Calu3 (cell line): ENCODE data around the gene OR1F1. TPM values are rescaled to one million over a fixed set of nuclear protein-coding genes. Genes with fewer than 3 reads are reported as not detected.

ENCODE experiments used
- BruUV-seq: library from RNA; stranded (reverse); fragments of 400-500 nt; replicated peaks from 2 replicates; lab custom pipeline; 2021; lab: Mats Ljungman, UMichigan
- CTCF ChIA-PET: fragments of 300-600 bp; sonication (Branson Sonifier 250); formaldehyde crosslinking; loops from one replicate; lab custom pipeline; 2022; ENCODE audit warnings: antibody characterized with exemption; lab: Charles Lee
- DNase-seq: peaks from one replicate; pipeline ENCODE4 v3.0.0; 2022
- H3K27ac Mint-ChIP-seq: one replicate; pipeline ENCODE4 v1.8.0; 2022; ENCODE audit warnings: mixed read lengths; ENCODE audit not compliant: unreplicated experiment
- H3K27me3 Mint-ChIP-seq: one replicate; pipeline ENCODE4 v1.8.0; 2022; ENCODE audit warnings: mixed read lengths; ENCODE audit not compliant: unreplicated experiment
- H3K36me3 Mint-ChIP-seq: one replicate; pipeline ENCODE4 v1.8.0; 2022; ENCODE audit warnings: mild to moderate bottlenecking, moderate library complexity, mixed read lengths; ENCODE audit not compliant: insufficient read depth, unreplicated experiment
- H3K4me1 Mint-ChIP-seq: one replicate; pipeline ENCODE4 v1.8.0; 2022; ENCODE audit warnings: mild to moderate bottlenecking, low read depth, mixed read lengths; ENCODE audit not compliant: unreplicated experiment
- H3K4me3 Mint-ChIP-seq: one replicate; pipeline ENCODE4 v1.8.0; 2022; ENCODE audit warnings: mild to moderate bottlenecking, low read depth, moderate library complexity, mixed read lengths; ENCODE audit not compliant: unreplicated experiment
- H3K9me3 Mint-ChIP-seq: one replicate; pipeline ENCODE4 v1.8.0; 2022; ENCODE audit warnings: low read depth, mixed read lengths; ENCODE audit not compliant: unreplicated experiment
- intact Hi-C: fragments of 100-400 bp; cut with micrococcal nuclease; formaldehyde crosslinking; loops from one replicate; pipeline ENCODE4 v1.10.0; 2022; ENCODE audit not compliant: unreplicated experiment
- total RNA-seq: library from RNA; stranded (reverse); gene quantifications from 2 replicates; pipeline ENCODE4 v1.2.3, GENCODE V29; 2022
- TF ChIP-seq, protein P1 (sequence below): fragments of 200-600 bp; IDR thresholded peaks from one replicate; pipeline ENCODE4 v1.8.0; 2022; ENCODE audit warnings: antibody characterized with exemption; ENCODE audit not compliant: unreplicated experiment

The OR1F1 gene
- total RNA-seq, 1 experiment from 2014 or later = 0.40 TPM

DNA sequence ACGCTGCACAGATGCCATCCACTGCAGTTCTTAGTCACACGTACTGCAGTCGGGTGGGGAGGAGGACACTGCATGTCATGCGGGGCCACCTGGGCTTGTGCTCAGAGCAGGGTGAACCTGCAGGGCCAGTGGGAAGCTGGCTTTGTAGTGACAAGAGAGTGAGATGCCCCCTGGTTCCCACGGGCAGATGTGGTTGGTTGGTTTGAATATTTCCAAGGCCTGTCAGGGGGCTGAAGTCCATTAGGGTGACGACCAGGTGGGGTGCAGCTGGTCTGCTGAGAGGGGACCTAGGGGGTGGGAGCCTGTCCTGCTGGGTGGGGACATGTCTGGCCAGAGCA, 38.8 kb upstream of the OR1F1 start:
- peak overlapping the region; percentile 89 for H3K4me3 Mint-ChIP-seq
- no TSS peak for BruUV-seq
- no peaks in the 10 kb centered on the region for H3K9me3 Mint-ChIP-seq
- H3K4me1 Mint-ChIP-seq = peaks cover 14% of the 10 kb centered on the region
- TF ChIP-seq, protein P1, sequence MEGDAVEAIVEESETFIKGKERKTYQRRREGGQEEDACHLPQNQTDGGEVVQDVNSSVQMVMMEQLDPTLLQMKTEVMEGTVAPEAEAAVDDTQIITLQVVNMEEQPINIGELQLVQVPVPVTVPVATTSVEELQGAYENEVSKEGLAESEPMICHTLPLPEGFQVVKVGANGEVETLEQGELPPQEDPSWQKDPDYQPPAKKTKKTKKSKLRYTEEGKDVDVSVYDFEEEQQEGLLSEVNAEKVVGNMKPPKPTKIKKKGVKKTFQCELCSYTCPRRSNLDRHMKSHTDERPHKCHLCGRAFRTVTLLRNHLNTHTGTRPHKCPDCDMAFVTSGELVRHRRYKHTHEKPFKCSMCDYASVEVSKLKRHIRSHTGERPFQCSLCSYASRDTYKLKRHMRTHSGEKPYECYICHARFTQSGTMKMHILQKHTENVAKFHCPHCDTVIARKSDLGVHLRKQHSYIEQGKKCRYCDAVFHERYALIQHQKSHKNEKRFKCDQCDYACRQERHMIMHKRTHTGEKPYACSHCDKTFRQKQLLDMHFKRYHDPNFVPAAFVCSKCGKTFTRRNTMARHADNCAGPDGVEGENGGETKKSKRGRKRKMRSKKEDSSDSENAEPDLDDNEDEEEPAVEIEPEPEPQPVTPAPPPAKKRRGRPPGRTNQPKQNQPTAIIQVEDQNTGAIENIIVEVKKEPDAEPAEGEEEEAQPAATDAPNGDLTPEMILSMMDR = no peak
- intact Hi-C loops = no loop called here
- peak overlapping the region; percentile 39 for H3K27ac Mint-ChIP-seq
- DNase-seq = no peak
- H3K27me3 Mint-ChIP-seq = peaks cover 17% of the 10 kb centered on the region
- H3K36me3 Mint-ChIP-seq = peaks cover 44% of the 10 kb centered on the region
- CTCF ChIA-PET = interaction anchor here (0.6 to 2.4 kb wide), 5 partner anchors 9 to 120 kb away, joined by 5 to 23 read pairs (median 16); partner anchors contain the start of gene ZNF213

DNA sequence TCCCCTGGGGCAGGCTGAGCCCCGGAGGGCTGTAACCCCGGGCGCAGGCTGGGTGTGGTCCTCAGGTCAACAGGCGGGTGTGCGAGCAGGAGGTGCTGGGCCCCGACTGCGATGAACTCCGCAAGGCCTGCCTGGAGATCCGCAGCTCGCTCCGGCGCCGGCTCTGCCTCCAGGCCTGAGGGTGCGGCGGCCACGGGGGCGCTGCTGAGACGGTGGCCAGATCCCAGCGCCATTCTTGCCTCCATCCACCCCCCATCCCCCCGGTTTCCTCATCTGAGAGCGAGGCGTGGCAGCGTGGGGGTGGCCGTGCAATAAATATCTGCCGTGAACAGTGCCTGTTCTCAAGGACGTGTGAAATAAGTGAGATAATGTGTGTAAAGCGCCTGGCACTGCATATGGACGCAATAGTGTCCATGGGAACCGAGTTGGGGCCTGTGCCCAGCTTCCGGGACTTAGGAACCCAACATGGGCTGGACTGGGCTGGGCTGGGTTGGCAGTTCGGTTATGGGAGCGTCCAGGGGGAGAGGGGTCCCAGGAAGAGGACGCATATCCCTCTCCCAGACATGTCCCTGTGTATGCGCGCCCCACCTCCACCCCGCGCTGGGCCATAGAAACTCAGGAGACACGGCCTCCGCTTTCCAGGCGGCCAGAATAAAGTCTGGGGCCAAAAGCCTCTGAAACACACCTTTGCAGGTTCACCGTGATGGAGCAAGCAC, 38.2 kb upstream of the OR1F1 start:
- DNase-seq = peak; percentile 90
- H3K4me1 Mint-ChIP-seq = peaks cover 20% of the 10 kb centered on the region
- peaks cover 48% of the 10 kb centered on the region for H3K36me3 Mint-ChIP-seq
- H3K27me3 Mint-ChIP-seq = peaks cover 10% of the 10 kb centered on the region
- TF ChIP-seq, protein P1 = peak; percentile 35
- peak overlapping the region; percentile 98 for H3K27ac Mint-ChIP-seq
- no TSS peak for BruUV-seq
- H3K9me3 Mint-ChIP-seq = no peaks in the 10 kb centered on the region
- CTCF ChIA-PET = interaction anchor here (0.6 to 2.4 kb wide), 12 partner anchors 8 to 121 kb away, joined by 3 to 23 read pairs (median 6); partner anchors contain the start of gene ZNF213
- peak overlapping the region; percentile 89 for H3K4me3 Mint-ChIP-seq
- intact Hi-C loops = no loop called here

DNA sequence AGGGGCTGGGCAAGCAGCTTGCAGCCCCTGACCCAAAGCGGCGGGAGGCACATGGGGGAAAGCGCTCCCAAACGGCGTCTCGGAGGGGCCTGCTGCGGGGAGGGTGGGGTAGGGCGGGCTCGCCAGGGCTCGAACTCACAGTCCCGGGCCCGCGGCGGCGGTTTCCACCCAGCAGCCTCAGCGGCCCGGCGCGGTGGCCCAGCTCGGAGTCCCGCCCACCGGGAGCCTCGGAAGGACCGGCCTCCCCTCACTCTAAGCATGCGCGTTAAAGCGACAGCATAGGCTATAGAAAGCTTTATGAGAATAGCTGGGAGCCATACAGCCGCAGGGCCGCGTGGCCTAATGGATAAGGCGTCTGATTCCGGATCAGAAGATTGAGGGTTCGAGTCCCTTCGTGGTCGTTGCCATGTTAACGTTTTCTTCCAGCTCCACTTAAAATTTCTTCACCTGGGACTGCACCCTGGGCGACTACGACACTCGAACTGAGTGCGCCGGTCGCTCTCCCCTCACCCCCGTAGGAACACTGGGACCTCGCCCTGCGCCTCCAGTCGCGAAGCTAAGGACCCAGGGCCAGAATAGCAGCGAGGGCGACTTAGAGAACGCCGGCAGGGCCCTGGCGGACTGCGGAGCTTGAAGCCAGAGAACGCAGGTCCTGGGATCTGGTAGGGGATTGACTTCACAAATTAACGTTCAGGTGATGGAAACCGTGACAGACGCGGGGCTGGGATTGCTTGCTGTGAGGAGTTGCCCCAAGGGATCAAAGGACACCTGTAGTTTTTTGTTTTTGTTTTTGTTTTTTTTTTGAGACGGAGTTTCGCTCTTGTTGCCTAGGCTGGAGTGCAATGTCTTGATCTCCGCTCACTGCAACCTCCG, 37.4 kb upstream of the OR1F1 start:
- TF ChIP-seq, protein P1 = no peak
- H3K4me3 Mint-ChIP-seq = peak overlapping the region; percentile 89
- peaks cover 20% of the 10 kb centered on the region for H3K4me1 Mint-ChIP-seq
- intact Hi-C loops = no loop called here
- DNase-seq = peak; percentile 99
- H3K9me3 Mint-ChIP-seq = no peaks in the 10 kb centered on the region
- TSS peak; percentile 97 for BruUV-seq
- H3K27ac Mint-ChIP-seq = peak overlapping the region; percentile 98
- peaks cover 48% of the 10 kb centered on the region for H3K36me3 Mint-ChIP-seq
- H3K27me3 Mint-ChIP-seq = peaks cover 3% of the 10 kb centered on the region
- CTCF ChIA-PET = interaction anchor here (0.6 to 2.4 kb wide), 13 partner anchors 8 to 547 kb away, joined by 3 to 23 read pairs (median 5); partner anchors contain the start of gene ZNF213

DNA sequence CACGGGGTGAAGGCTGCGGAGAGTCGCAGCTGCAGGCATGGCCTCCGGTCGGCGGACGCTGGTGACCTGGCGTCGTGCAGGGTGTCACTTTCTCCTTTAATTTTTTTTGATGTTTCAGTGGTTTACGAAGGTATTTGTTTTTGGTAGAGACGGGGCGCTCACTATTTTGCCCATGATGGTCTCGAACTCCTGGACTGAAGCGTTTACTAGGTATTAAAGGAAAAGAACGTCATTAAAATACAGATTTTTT, 36.1 kb upstream of the OR1F1 start:
- no TSS peak for BruUV-seq
- Mint-ChIP-seq H3K4me3 (peak overlapping the region; percentile 89), H3K9me3 (no peaks in the 10 kb centered on the region), H3K4me1 (peaks cover 21% of the 10 kb centered on the region), H3K36me3 (peaks cover 53% of the 10 kb centered on the region), H3K27ac (peak overlapping the region; percentile 100), H3K27me3 (no peaks in the 10 kb centered on the region)
- no peak for DNase-seq
- TF ChIP-seq, protein P1 = no peak
- intact Hi-C loops = no loop called here
- CTCF ChIA-PET = interaction anchor here (1.0 to 1.2 kb wide), 3 partner anchors 14 to 22 kb away, joined by 3 to 4 read pairs (median 3); no protein-coding TSS in a partner anchor
